Cardiac muscle cell (in vitro differentiated cells and primary cell): ENCODE measurements around the gene KANSL1. TPM values are rescaled to one million over a fixed set of nuclear protein-coding genes. Genes with fewer than 3 reads are reported as not detected.
A peak's percentile ranks its signal among the peaks of the same experiment; 100 is the strongest.

Source experiments
- DNase-seq, 2 donors: peaks; one replicate each; pipeline versions ENCODE4 v3.0.0 to v3.0.0-alpha.2; 2010 to 2017; ENCODE audit warnings: low read depth in 1 of 2, low spot score in 1 of 2
- H3K27ac ChIP-seq: fragments of 200-600 bp; sonication (generic); 2 replicates; pipeline ENCODE4 v1.5.1; 2016
- H3K27me3 ChIP-seq: fragments of 200-600 bp; sonication (generic); 2 replicates; pipeline ENCODE4 v1.6.0; 2016; ENCODE audit warnings: control low read depth
- H3K36me3 ChIP-seq: fragments of 200-600 bp; sonication (generic); 2 replicates; pipeline ENCODE4 v1.5.1; 2016; ENCODE audit warnings: control low read depth
- H3K4me1 ChIP-seq: fragments of 200-600 bp; sonication (generic); 2 replicates; pipeline ENCODE4 v1.8.1; 2017; ENCODE audit warnings: low read depth, mild to moderate bottlenecking, mixed run types
- H3K4me3 ChIP-seq: fragments of 200-600 bp; sonication (generic); 2 replicates; pipeline ENCODE4 v1.5.1; 2016; ENCODE audit warnings: mild to moderate bottlenecking
- H3K9me3 ChIP-seq: fragments of 200-600 bp; sonication (generic); 2 replicates; pipeline ENCODE4 v1.5.1; 2017; ENCODE audit warnings: low read depth, mild to moderate bottlenecking, control low read depth
- polyA plus RNA-seq: library from polyadenylated mRNA; unstranded; fragments of >200 nt; fragmentation: Nextera tagmentation; extraction: Ambion mirVana; gene quantifications from 2 replicates; pipeline ENCODE4 v1.2.1, GENCODE V29; 2016
- total RNA-seq: library from RNA; depleted of rRNA; stranded (reverse); fragments of >200 nt; gene quantifications from 2 replicates; pipeline ENCODE4 v1.2.3, GENCODE V29; 2016
- TF ChIP-seq, protein P1 (sequence below): IDR thresholded peaks from 2 replicates; pipeline ENCODE4 v1.5.1; 2012; ENCODE audit warnings: low read depth, mild to moderate bottlenecking, low read length

Gene KANSL1
- total and polyA plus RNA-seq, 2 experiments from 2014 or later: 52.6 to 109 TPM

GRCh38 chr17:46046957-46047356, 146.3 kb downstream of the KANSL1 start:
- Histone ChIP-seq H3K4me1 (no peaks in the 10 kb centered on the region), H3K27me3 (no peaks in the 10 kb centered on the region), H3K27ac (peak overlapping the region; percentile 53), H3K4me3 (no peak overlapping the region), H3K9me3 (no peaks in the 10 kb centered on the region), H3K36me3 (peaks cover 40% of the 10 kb centered on the region)
- DNase-seq: peak in 1 of 2 donors; percentile 81
- TF ChIP-seq, protein P1, sequence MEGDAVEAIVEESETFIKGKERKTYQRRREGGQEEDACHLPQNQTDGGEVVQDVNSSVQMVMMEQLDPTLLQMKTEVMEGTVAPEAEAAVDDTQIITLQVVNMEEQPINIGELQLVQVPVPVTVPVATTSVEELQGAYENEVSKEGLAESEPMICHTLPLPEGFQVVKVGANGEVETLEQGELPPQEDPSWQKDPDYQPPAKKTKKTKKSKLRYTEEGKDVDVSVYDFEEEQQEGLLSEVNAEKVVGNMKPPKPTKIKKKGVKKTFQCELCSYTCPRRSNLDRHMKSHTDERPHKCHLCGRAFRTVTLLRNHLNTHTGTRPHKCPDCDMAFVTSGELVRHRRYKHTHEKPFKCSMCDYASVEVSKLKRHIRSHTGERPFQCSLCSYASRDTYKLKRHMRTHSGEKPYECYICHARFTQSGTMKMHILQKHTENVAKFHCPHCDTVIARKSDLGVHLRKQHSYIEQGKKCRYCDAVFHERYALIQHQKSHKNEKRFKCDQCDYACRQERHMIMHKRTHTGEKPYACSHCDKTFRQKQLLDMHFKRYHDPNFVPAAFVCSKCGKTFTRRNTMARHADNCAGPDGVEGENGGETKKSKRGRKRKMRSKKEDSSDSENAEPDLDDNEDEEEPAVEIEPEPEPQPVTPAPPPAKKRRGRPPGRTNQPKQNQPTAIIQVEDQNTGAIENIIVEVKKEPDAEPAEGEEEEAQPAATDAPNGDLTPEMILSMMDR: no peak

DNA sequence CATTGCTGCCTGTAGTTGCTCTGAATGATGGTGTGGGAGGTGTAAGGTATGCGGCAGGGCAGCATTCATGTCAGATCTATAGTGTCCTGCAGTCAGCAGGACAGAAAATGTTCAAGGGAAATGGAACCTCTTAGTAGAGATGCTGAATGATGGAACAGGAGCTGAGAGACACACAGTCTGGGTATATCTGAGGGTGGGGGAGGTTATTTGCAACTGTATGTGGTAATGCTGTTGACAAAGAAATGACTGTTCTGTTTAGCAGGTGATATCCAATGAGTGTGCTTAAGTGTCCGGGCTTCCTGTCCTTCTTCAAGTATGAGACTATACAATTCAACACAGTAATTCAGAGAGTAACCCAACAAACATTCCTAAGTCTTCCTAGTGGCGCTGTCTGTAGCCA, 147.6 kb downstream of the KANSL1 start:
- H3K4me1 ChIP-seq: no peaks in the 10 kb centered on the region
- H3K27ac ChIP-seq: peak overlapping the region; percentile 78

DNA sequence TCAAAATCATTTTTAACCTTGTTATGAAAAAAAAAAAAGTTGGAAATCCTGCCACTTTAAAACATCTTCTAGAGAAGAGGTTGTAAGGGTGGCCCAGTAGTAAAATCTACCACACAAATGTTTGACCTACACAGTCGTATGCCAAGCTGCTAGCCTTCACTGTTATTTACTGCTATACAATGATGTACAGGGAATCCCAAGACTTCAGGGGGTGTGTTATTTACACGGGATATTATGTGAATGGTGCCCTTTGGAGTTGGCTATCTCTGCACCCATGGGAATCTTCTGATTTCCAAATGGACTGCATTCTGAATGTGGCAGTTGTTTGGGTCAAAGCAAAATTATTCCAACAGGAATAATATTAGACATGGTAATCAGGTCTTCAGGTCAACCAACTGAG, 148.2 kb downstream of the KANSL1 start:
- no peak for DNase-seq
- no peaks in the 10 kb centered on the region for H3K9me3 ChIP-seq
- no peaks in the 10 kb centered on the region for H3K27me3 ChIP-seq
- TF ChIP-seq, protein P1: no peak
- H3K27ac ChIP-seq: peak overlapping the region; percentile 55
- H3K4me1 ChIP-seq: no peaks in the 10 kb centered on the region
- H3K36me3 ChIP-seq: peaks cover 48% of the 10 kb centered on the region
- no peak overlapping the region for H3K4me3 ChIP-seq

More for the DNA sequence above, 147.6 kb downstream of the KANSL1 start:
- H3K4me3 ChIP-seq: no peak overlapping the region
- no peaks in the 10 kb centered on the region for H3K27me3 ChIP-seq
- TF ChIP-seq, protein P1: no peak
- peak in 1 of 2 donors; percentile 24 for DNase-seq
- no peaks in the 10 kb centered on the region for H3K9me3 ChIP-seq
- peaks cover 49% of the 10 kb centered on the region for H3K36me3 ChIP-seq

- TF ChIP-seq, protein P1: peak; percentile 85
- H3K36me3 ChIP-seq: peaks cover 48% of the 10 kb centered on the region
Measured at GRCh38 chr17:46044286-46044928, 148.8 kb downstream of the KANSL1 start.

DNA sequence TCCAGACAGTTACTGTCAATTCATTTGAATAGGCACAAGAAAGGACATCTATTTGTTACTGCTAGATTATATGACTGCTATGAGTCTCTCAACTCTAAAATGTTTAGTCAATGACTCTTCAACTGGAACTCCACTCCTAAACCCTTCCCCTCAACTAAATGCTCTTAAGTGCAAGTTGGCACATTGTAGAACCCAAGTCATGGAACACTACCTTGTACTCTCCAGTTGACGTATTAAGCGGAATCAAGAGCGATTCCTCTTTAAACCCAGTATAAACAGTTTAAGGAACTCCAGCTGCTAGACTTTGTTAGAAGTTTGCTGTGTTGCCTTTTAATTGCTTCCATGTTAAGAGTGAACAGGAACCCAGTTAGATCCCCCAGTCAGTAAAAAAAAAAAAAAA, 149.6 kb downstream of the KANSL1 start:
- Histone ChIP-seq H3K36me3 (peaks cover 55% of the 10 kb centered on the region), H3K9me3 (no peaks in the 10 kb centered on the region), H3K4me3 (no peak overlapping the region), H3K27me3 (no peaks in the 10 kb centered on the region), H3K27ac (no peak overlapping the region), H3K4me1 (no peaks in the 10 kb centered on the region)
- DNase-seq: no peak
- TF ChIP-seq, protein P1: no peak

More at GRCh38 chr17:46044286-46044928, 148.8 kb downstream of the KANSL1 start:
- Histone ChIP-seq H3K4me3 (no peak overlapping the region), H3K27ac (peak overlapping the region; percentile 55), H3K27me3 (no peaks in the 10 kb centered on the region), H3K4me1 (no peaks in the 10 kb centered on the region), H3K9me3 (no peaks in the 10 kb centered on the region)
- peak; percentile 85 to 95 for DNase-seq
